Coronary artery (tissue), 2 donors: Measurements from ENCODE around the gene TASP1.

ENCODE experiments used
- DNase-seq: peaks from one replicate; pipeline ENCODE4 v3.0.0-alpha.2; 2017; ENCODE audit warnings: low spot score
- H3K27ac ChIP-seq, 2 donors: fragments of 200-600 bp; sonication (generic); one replicate each; pipeline ENCODE4 v1.5.1; 2016 to 2019
- H3K4me3 ChIP-seq: fragments of 200-600 bp; sonication (generic); 2 replicates; pipeline ENCODE4 v1.5.1; 2016; ENCODE audit warnings: mild to moderate bottlenecking, moderate library complexity
- CTCF ChIP-seq: fragments of 200-600 bp; sonication (generic); IDR thresholded peaks from one replicate; pipeline ENCODE4 v1.5.1; 2019; ENCODE audit warnings: antibody characterized with exemption

TASP1 gene

DNA sequence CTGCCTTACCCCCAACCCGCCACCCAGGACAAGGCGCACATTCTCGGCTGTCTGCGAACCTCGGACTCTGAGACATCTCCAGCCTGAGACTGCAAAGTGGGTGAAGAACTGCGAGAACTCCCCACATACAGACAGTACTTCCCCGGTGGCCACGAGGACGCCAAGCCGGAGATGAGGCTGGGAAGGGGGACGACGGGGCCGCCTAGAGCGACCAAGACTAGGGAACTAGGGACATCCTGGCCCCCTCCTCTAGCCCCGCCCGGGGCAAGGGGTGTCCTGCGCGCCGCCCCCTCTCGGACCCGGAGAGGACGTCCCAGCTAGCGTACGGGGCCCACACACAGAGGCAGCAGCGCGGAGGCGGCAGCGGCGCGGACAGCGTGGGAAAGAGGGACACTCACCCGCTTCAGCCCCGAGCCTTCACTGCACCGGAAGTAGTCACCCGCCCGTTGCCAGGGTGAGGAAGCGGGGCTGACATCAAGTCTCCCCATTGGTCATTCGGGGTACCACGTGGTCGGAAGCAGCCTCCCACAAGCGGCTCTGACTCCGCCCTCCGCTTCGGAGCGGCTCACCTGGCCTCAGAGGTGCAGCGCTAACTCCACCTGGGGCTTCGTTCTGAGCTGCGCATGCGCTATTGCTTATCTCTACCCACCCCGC is at the start of gene TASP1:
TSS of gene TASP1 (minus strand) at position 437 of the 654 bp plus-strand sequence. CDS start 8,854 bp downstream, outside the sequence.
- Histone ChIP-seq H3K27ac (peak within 1 kb of the TSS; percentile 77 to 82), H3K4me3 (peak within 1 kb of the TSS; percentile 89)
- TF ChIP-seq CTCF = no peak
- DNase-seq = peak; percentile 96

- DNase-seq = no peak
- no peak overlapping the region for H3K4me3 ChIP-seq
- no peak for TF ChIP-seq CTCF
- H3K27ac ChIP-seq = peak overlapping the region; percentile 19 to 28
Measured at GRCh38 chr20:13687815-13688214, 49.1 kb upstream of the TASP1 start.

DNA sequence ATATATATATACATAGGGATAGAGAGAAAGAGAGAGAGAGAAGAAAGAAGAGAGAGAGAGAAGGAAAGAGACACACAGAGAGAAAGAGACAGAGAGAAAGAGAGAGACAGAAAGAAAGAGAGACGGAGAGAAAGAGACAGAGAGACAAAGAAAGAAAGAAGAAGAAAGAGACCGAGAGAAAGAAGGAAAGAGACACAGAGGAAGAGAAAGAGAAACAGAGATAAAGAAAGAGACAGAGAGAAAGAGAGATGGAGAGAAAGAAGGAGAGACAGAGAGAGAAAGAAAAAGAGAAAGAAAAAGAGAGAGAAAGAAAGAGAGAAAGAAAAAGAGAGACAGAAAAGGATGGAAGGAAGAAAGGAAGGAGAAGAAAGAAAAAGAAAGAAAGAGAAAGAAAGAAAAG is 46.9 kb upstream of the TASP1 start:
- Histone ChIP-seq H3K4me3 (no peak overlapping the region), H3K27ac (no peak overlapping the region)
- DNase-seq = no peak
- no peak for TF ChIP-seq CTCF

GRCh38 chr20:13684566-13685222 is 46.0 kb upstream of the TASP1 start:
- no peak for TF ChIP-seq CTCF
- H3K27ac ChIP-seq = no peak overlapping the region
- H3K4me3 ChIP-seq = no peak overlapping the region
- no peak for DNase-seq

GRCh38 chr20:13683833-13684232 is 45.1 kb upstream of the TASP1 start:
- no peak for TF ChIP-seq CTCF
- Histone ChIP-seq H3K4me3 (no peak overlapping the region), H3K27ac (no peak overlapping the region)
- no peak for DNase-seq

DNA sequence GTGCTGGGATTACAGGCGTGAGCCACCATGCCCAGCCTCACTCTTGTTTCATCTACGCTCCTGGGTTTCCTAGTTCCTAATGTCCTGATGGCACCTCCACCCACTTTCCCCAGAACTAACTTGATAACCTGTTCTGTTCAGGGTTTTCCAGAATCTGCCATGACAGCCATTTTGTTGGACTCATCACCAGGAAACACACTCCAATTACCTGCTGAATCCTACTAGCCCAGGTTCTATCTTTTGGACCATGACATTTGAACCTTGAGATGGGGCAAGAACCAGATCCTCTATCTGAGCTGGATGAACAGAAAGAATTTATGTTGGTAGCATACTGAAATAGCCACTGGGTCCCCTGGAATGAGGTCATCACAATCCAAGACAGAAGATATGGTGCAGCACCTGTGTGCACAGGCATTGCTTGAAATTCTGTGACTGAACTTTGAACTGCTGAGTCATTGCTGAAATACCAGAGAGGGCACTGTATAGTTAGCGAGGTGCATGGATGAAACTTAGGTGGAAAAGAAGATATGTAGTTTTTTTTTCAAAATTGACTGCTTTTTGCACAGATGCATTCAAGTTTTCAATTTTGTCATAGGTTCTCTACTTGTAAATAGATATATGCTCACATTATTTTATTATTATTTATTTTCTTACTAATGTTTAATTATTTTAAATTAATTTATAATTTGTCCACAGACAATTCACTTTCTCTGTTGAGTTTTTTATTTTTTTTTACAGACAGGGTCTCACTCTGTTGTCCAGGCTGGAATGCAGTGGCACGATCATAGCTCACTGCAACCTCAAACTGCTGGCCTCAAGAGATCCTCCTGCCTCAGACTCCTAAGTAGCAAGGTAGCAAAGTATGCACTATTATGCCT is 42.8 kb upstream of the TASP1 start:
- TF ChIP-seq CTCF = no peak
- Histone ChIP-seq H3K4me3 (no peak overlapping the region), H3K27ac (no peak overlapping the region)
- DNase-seq = no peak
